GM18868 (cell line): ENCODE measurements around the gene PLCH2.
"Not testable (repeated sequence)": the region's sequence is repeated elsewhere in the genome, so short reads cannot be mapped to it uniquely, and the experiment has no call there.

Source experiments
- ATAC-seq: cut with Tn5 transposase; IDR thresholded peaks from one replicate; pipeline ENCODE4 v1.9.1; 2021; ENCODE audit warnings: mild to moderate bottlenecking, moderate library complexity; ENCODE audit not compliant: unreplicated experiment

The PLCH2 gene

GRCh38 chr1:2540816-2541492, 64.9 kb downstream of the PLCH2 start:
- ATAC-seq: no peak

- no peak for ATAC-seq
These were observed 65.6 kb downstream of the PLCH2 start for GRCh38 chr1:2541619-2542245.

- ATAC-seq: no peak
These were observed 66.3 kb downstream of the PLCH2 start for GRCh38 chr1:2542246-2542915.

GRCh38 chr1:2543543-2544092, 67.5 kb downstream of the PLCH2 start:
- no peak for ATAC-seq

- ATAC-seq: no peak
These were observed 68.2 kb downstream of the PLCH2 start for GRCh38 chr1:2544093-2544874.

GRCh38 chr1:2544875-2545640, 69.0 kb downstream of the PLCH2 start:
- no peak for ATAC-seq

GRCh38 chr1:2545754-2546514, 69.8 kb downstream of the PLCH2 start:
- peak; percentile 31 for ATAC-seq

- ATAC-seq: peak; percentile 34
These were observed 70.6 kb downstream of the PLCH2 start for GRCh38 chr1:2546515-2547209.

GRCh38 chr1:2547210-2548067, 71.3 kb downstream of the PLCH2 start:
- no peak for ATAC-seq

- no peak for ATAC-seq
These were observed 72.0 kb downstream of the PLCH2 start for GRCh38 chr1:2548068-2548589.

GRCh38 chr1:2549367-2550029, 73.4 kb downstream of the PLCH2 start:
- not testable (repeated sequence) for ATAC-seq

GRCh38 chr1:2550309-2550861, 74.3 kb downstream of the PLCH2 start:
- not testable (repeated sequence) for ATAC-seq

GRCh38 chr1:2551544-2551943, 75.5 kb downstream of the PLCH2 start:
- not testable (repeated sequence) for ATAC-seq

GRCh38 chr1:2552189-2552588, 76.1 kb downstream of the PLCH2 start:
- no peak for ATAC-seq

- ATAC-seq: not testable (repeated sequence)
These were observed 77.0 kb downstream of the PLCH2 start for GRCh38 chr1:2553076-2553475.

- ATAC-seq: no peak
These were observed 78.0 kb downstream of the PLCH2 start for GRCh38 chr1:2553871-2554620.
